ENCODE results near the gene CCR9. TPM values are rescaled to one million over a fixed set of nuclear protein-coding genes. Genes with fewer than 3 reads are reported as not detected.

Gene CCR9
- total RNA-seq, 1 experiment from 2014 or later = not detected

DNA sequence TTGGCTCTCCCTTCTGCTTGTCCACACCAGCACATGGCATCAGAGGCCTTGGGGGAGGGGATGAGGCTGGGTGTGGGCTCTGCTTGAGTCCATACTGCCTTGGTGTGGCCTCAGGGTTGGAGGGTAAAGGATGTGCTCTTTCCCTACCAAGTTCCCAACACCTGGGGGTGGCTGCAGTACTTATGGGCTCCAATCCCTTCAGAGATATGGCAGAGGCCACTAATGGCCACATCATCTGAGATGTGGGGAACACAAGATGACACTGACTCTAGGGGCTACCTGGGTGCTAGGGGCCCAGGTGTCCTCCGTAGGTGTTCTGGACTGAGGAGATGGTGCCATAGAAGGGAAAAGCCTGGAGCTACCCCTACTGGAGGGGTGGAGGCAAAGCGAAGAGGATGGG lies 63.8 kb downstream of the CCR9 start:
- Histone ChIP-seq H3K27me3 (replicated peaks; ENCODE audit: insufficient read depth, low read depth, low read length, poor library complexity) (no peaks in the 10 kb centered on the region), H3K36me3 (ENCODE audit: insufficient read depth, low read length, poor library complexity, severe bottlenecking) (peaks cover 2% of the 10 kb centered on the region), H3K4me3 (ENCODE audit: low read depth, low read length, poor library complexity, severe bottlenecking) (no peak overlapping the region), H3K4me1 (ENCODE audit: insufficient read depth, low read length, poor library complexity, severe bottlenecking) (no peaks in the 10 kb centered on the region), H3K9me3 (ENCODE audit: low read depth, low read length, poor library complexity, severe bottlenecking) (no peaks in the 10 kb centered on the region), H3K27ac (ENCODE audit: low read depth, low read length, poor library complexity, severe bottlenecking) (no peak overlapping the region)
- intact Hi-C loops (cut with micrococcal nuclease; ENCODE audit: unreplicated experiment) = no loop called here
- ChIA-PET CTCF (no interaction called here), POLR2A (ENCODE audit: low non-redundant PET) (no interaction called here)
- TF ChIP-seq EZH2 (IDR thresholded peaks at IDR 0.05; ENCODE audit: borderline replicate concordance, low read depth, low read length, poor library complexity, severe bottlenecking) = no peak
- TF ChIP-seq, protein P1, sequence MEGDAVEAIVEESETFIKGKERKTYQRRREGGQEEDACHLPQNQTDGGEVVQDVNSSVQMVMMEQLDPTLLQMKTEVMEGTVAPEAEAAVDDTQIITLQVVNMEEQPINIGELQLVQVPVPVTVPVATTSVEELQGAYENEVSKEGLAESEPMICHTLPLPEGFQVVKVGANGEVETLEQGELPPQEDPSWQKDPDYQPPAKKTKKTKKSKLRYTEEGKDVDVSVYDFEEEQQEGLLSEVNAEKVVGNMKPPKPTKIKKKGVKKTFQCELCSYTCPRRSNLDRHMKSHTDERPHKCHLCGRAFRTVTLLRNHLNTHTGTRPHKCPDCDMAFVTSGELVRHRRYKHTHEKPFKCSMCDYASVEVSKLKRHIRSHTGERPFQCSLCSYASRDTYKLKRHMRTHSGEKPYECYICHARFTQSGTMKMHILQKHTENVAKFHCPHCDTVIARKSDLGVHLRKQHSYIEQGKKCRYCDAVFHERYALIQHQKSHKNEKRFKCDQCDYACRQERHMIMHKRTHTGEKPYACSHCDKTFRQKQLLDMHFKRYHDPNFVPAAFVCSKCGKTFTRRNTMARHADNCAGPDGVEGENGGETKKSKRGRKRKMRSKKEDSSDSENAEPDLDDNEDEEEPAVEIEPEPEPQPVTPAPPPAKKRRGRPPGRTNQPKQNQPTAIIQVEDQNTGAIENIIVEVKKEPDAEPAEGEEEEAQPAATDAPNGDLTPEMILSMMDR (conservative IDR thresholded peaks at IDR 0.05; ENCODE audit: low read depth, low read length) = no peak
- no peak for DNase-seq (ENCODE audit: low spot score)
- BruUV-seq (replicated peaks) = no TSS peak

DNA sequence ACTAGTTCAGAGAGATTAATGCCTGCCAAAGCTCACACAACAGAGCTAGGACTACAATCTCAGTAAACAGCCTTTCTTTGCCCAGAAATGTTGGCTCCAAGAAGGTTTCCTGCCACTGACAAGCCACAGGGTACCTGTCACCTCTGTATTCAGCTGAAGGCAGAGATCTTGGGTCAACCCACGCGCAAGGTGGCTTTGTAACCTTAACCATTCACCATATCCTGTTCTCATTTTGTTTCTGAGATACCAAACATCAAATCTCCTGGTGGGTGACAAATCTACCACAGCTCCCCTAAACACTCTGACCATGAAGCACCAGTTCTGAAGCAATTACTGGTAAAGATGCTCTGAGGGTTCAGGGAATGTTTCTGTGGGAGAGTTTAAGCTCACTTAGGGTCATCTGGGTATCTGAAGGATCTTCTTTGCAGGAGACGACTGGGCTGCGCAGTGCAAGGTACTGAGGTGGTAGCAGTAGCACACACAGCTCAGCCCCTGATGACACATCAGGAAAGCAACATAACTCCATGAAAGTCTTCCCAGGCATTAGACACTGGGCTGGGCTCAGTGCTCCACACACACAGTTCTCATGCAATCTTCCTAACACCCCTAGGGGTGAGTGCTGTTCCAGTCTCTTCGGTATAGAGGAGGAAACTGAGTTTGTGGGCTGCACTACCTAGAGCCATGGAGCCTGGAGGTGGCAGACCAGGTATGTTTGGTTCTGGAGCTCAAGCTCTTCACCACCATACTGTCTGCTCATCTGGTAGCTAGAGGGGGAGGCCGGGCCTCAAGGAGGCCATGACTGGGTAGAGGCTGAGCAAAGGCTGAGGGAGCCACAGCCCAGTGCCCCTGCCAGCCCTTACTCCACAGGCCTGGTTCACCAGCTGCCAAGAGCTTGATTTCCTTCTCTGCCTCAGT lies 64.6 kb downstream of the CCR9 start:
- no TSS peak for BruUV-seq (replicated peaks)
- ChIA-PET CTCF (no interaction called here), POLR2A (ENCODE audit: low non-redundant PET) (no interaction called here)
- no peak for DNase-seq (ENCODE audit: low spot score)
- Histone ChIP-seq H3K36me3 (ENCODE audit: insufficient read depth, low read length, poor library complexity, severe bottlenecking) (peaks cover 2% of the 10 kb centered on the region), H3K4me3 (ENCODE audit: low read depth, low read length, poor library complexity, severe bottlenecking) (no peak overlapping the region), H3K4me1 (ENCODE audit: insufficient read depth, low read length, poor library complexity, severe bottlenecking) (no peaks in the 10 kb centered on the region), H3K27me3 (replicated peaks; ENCODE audit: insufficient read depth, low read depth, low read length, poor library complexity) (no peaks in the 10 kb centered on the region), H3K27ac (ENCODE audit: low read depth, low read length, poor library complexity, severe bottlenecking) (no peak overlapping the region), H3K9me3 (ENCODE audit: low read depth, low read length, poor library complexity, severe bottlenecking) (no peaks in the 10 kb centered on the region)
- TF ChIP-seq, protein P1 (conservative IDR thresholded peaks at IDR 0.05; ENCODE audit: low read depth, low read length) = no peak
- no peak for TF ChIP-seq EZH2 (IDR thresholded peaks at IDR 0.05; ENCODE audit: borderline replicate concordance, low read depth, low read length, poor library complexity, severe bottlenecking)
- intact Hi-C loops (cut with micrococcal nuclease; ENCODE audit: unreplicated experiment) = no loop called here

DNA sequence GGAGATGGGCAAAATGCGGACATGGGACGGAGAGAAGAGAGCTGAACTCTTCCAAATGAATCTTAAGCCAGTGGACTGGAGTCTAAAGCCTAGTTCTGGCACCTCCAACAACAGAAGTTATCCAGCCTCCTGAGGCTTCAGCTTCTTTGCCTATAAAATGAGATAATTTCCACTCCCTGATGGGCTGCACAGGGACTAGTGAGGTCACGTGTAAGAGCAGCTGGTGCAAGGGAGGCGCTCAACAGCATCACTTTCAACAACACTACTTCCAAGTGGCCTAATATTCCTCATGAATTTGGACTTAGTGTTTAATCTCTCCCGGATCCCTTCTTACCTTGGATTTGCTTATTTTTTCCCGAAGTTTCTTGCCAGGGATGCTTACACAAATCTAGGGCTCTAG lies 65.6 kb downstream of the CCR9 start:
- no peaks in the 10 kb centered on the region for H3K9me3 ChIP-seq (ENCODE audit: low read depth, low read length, poor library complexity, severe bottlenecking)
- H3K27me3 ChIP-seq (replicated peaks; ENCODE audit: insufficient read depth, low read depth, low read length, poor library complexity) = no peaks in the 10 kb centered on the region
- peaks cover 2% of the 10 kb centered on the region for H3K36me3 ChIP-seq (ENCODE audit: insufficient read depth, low read length, poor library complexity, severe bottlenecking)
- intact Hi-C loops (cut with micrococcal nuclease; ENCODE audit: unreplicated experiment) = no loop called here
- ChIA-PET CTCF (no interaction called here), POLR2A (ENCODE audit: low non-redundant PET) (no interaction called here)
- H3K4me3 ChIP-seq (ENCODE audit: low read depth, low read length, poor library complexity, severe bottlenecking) = no peak overlapping the region
- H3K4me1 ChIP-seq (ENCODE audit: insufficient read depth, low read length, poor library complexity, severe bottlenecking) = no peaks in the 10 kb centered on the region
- no peak overlapping the region for H3K27ac ChIP-seq (ENCODE audit: low read depth, low read length, poor library complexity, severe bottlenecking)
- DNase-seq (ENCODE audit: low spot score) = no peak
- no peak for TF ChIP-seq EZH2 (IDR thresholded peaks at IDR 0.05; ENCODE audit: borderline replicate concordance, low read depth, low read length, poor library complexity, severe bottlenecking)
- TF ChIP-seq, protein P1 (conservative IDR thresholded peaks at IDR 0.05; ENCODE audit: low read depth, low read length) = no peak
- BruUV-seq (replicated peaks) = no TSS peak

All from A673 (cell line).